Thyroid gland (tissue), 4 donors: ENCODE measurements around the gene MAPKAPK5.

ENCODE experiments used
- POLR2A ChIP-seq, 2 donors: fragments of 450-650 bp; IDR thresholded peaks; one replicate each; pipeline ENCODE4 v1.6.1; 2017; ENCODE audit warnings: antibody characterized with exemption in 2 of 2, mild to moderate bottlenecking in 2 of 2, moderate library complexity in 1 of 2
- TF ChIP-seq, protein P1 (sequence below), 6 experiments: fragments of 200-600 bp in 3 of 6; fragments of 450-650 bp in 3 of 6; sonication (generic) in 3 of 6; IDR thresholded peaks; one replicate each; pipeline ENCODE4 v1.5.1; 2016 to 2019; ENCODE audit warnings: antibody characterized with exemption in 6 of 6, mild to moderate bottlenecking in 2 of 6, inconsistent platforms in 1 of 6, moderate library complexity in 1 of 6

- TF ChIP-seq, protein P1, sequence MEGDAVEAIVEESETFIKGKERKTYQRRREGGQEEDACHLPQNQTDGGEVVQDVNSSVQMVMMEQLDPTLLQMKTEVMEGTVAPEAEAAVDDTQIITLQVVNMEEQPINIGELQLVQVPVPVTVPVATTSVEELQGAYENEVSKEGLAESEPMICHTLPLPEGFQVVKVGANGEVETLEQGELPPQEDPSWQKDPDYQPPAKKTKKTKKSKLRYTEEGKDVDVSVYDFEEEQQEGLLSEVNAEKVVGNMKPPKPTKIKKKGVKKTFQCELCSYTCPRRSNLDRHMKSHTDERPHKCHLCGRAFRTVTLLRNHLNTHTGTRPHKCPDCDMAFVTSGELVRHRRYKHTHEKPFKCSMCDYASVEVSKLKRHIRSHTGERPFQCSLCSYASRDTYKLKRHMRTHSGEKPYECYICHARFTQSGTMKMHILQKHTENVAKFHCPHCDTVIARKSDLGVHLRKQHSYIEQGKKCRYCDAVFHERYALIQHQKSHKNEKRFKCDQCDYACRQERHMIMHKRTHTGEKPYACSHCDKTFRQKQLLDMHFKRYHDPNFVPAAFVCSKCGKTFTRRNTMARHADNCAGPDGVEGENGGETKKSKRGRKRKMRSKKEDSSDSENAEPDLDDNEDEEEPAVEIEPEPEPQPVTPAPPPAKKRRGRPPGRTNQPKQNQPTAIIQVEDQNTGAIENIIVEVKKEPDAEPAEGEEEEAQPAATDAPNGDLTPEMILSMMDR (IDR thresholded peaks at IDR 0.05): no peak
- no peak for TF ChIP-seq POLR2A (IDR thresholded peaks at IDR 0.05)
Observed at GRCh38 chr12:111886662-111887545, 44.9 kb downstream of the MAPKAPK5 start.
